Astrocyte (in vitro differentiated cells and primary cell): ENCODE results near the gene CDH23.

ENCODE experiments used
- CTCF ChIP-seq: IDR thresholded peaks from 2 replicates; pipeline ENCODE4 v1.5.1; 2011; ENCODE audit warnings: low read depth, mild to moderate bottlenecking, inconsistent platforms, low read length, moderate library complexity; ENCODE audit not compliant: insufficient read depth
- EZH2 ChIP-seq: IDR thresholded peaks from 2 replicates; pipeline ENCODE4 v1.6.1; 2012; ENCODE audit warnings: mild to moderate bottlenecking, low read length, inconsistent platforms; ENCODE audit not compliant: insufficient read depth

- TF ChIP-seq EZH2: no peak
- no peak for TF ChIP-seq CTCF
These were observed 59.9 kb downstream of the CDH23 start for GRCh38 chr10:71456631-71457030.
